NCI-H345 (cell line): Measurements from ENCODE around the gene PDE7B.

Experiments used
- DNase-seq: peaks from one replicate; lab custom pipeline; 2025; lab: John Stamatoyannopoulos, UW

The PDE7B gene

DNA sequence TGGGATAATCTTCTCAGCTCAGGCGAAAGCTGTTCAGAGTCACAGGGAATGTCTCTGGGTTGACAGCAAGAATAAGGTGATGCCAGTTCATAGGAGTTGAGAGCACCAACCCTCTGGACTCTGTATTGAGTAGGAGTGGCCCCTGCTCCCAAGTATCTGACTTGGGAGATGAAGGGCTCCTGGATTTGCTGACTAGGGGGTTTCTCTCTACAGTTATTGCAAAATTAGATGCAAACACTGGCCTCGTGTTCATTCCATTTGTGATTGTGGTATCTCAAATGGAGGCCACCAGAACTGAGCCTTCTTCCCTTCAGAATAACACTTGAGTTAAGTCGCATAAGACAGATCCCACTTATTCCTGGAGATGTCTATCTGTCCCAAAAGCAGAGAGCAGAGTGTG lies 135.7 kb downstream of the PDE7B start:
- DNase-seq: no peak

DNA sequence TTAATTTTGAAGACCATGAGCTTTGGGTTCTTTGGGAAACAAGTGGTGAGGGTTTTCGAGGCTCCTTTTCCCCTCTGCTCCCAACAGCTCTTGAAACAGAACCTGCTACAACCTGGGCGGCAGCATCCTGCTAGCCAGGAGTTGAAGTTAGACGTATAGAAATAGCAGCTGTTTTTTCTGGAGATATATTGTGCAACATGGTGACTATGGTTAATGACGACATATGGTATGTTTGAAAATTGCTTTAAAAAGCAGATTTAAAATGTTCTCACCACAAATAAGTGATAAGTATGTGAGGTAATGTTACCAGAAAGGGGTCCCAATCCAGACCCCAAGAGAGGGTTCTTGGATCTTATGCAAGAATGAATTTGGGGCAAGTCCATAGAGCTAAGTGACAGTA lies 138.9 kb downstream of the PDE7B start:
- DNase-seq: no peak

- no peak for DNase-seq
These were observed 139.5 kb downstream of the PDE7B start for GRCh38 chr6:135990855-135991464.

DNA sequence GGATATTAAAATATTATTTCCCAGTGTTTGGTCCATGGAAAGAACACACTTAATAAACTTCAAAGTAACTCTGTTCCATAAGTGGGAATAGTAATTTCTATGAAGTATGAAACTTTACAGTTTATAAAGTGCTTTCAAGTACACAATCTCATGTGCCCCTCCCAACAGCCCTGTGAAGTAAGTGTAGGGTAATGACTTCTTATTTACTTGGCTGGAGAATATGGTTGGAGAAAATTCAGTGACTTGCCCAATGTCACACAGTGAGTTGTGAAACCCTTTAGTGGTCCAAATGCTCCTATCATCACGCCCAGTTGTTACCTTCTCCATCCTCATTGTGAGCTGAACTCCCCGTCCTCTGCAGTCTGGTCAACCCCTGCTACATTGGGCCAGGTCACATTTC lies 141.2 kb downstream of the PDE7B start:
- no peak for DNase-seq

- no peak for DNase-seq
These were observed 141.9 kb downstream of the PDE7B start for GRCh38 chr6:135993361-135993760.

GRCh38 chr6:135994857-135995544 lies 143.5 kb downstream of the PDE7B start:
- no peak for DNase-seq

- no peak for DNase-seq
These were observed 144.0 kb downstream of the PDE7B start for GRCh38 chr6:135995545-135995898.

DNA sequence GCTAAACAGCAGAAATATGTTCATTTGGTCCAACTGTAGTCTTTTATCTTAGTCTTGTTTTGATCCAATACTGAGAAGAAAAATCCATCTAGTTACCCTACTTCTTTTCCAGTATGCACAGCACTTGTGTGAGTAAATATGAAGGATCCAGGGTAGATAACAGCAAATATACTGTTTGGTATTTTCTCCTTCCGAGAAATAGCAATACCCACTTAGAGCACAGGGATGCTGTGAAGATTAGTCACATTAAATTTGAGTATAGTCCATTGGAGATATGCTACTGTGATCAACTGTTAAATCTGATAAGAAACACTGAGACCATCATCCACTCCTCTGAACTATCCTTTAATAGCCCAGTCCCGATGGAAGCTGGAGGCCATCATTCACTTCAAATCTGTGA lies 145.2 kb downstream of the PDE7B start:
- DNase-seq: no peak

- DNase-seq: no peak
These were observed 147.9 kb downstream of the PDE7B start for GRCh38 chr6:135999393-135999792.

GRCh38 chr6:136007345-136007744 lies 155.8 kb downstream of the PDE7B start:
- DNase-seq: no peak

- DNase-seq: no peak
These were observed 160.0 kb downstream of the PDE7B start for GRCh38 chr6:136011475-136011874.

DNA sequence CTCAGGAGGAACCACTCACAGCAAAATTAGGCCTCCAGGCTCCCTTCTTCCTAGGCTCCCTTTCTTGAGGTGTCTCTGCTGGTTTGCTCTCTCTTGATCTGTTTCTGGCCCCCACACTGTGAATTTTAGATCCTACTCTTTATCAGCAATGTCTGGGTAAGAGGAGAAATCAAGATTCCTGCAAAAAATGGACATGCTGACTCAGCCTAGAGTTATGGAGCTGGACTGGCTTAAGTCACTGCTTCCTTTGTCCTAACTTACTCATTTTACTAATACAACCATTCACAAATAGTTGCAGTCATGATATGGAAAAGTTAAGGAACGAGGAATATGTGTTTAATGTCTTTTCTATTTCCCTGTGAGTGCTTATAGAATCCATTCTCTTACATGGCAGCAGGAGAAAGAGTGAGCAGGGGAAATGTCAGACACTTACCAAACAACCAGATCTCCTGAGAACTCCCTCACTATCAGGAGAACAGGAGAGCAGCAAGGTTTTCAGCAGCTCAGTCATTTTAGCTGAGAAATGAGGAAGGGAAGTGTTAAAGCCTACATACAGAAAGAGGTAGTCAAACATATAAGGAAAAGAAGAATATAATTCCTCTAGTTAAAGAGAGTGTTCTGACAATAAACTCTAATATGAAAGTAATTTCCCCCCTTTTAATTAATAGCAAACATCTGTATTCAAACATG lies 160.8 kb downstream of the PDE7B start:
- DNase-seq: no peak

DNA sequence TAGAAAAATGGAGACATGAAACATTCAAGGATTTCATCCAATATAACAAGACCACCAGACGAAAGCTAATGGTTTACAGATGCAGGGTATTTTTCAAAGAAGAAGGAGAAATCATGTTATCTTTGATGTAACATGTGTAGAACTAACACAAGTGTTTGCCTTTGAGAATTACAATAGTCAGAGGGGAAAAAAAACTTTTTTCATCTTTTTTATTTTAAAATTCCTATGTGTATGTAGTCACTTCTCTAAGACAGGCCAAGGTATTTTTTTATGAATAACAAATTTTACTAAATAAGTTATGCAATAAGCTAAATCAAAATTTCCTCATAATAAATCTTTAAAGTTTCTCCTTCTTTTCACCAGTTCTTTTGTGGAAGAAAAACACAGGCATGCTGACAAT lies 161.4 kb downstream of the PDE7B start:
- DNase-seq: no peak

DNA sequence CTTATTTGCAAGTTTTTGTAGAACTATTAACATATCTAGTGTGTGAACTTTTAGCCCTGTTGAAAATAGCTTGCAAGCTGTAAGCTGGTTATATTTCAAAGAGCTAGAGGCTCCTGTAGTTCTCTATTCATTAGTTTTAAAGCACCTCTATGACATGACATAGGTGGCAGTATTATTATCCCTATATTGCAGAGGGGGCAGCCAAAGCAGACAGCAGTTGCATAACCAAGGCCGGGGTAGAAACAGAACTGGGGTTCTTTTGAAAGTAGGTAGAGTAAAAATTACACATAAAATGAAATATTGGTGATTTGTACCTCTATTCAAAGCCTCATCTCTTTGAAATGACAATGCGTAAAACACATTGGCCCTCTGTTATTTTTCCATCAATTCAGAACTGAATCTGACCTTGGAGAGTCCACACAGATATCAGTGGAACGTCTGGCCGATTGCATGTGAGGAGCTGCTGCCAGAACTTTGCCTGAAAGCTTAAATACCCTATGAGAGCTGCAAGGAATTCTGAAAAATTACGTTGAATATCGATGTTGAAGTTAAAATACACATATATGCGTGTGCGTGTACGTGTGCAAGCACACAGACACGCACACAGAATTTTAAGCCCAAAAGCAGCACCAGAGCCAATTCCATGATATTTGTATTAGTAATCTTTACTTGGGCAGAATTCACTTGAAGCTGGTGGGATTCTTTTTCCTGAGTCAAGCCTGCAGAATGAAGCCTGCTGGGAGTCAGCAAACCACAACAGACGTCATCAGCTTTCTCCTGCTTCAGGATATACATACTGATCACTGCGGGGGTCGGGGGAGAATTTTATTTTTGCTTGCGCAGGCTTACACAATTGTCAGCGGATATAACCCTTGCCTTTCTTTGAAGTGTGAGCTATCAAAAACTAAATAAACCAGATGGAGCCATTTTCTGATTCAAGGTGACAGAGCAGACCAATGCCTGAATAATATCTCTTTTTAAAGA lies 163.2 kb downstream of the PDE7B start:
- no peak for DNase-seq

- no peak for DNase-seq
These were observed 164.0 kb downstream of the PDE7B start for GRCh38 chr6:136015531-136015930.

DNA sequence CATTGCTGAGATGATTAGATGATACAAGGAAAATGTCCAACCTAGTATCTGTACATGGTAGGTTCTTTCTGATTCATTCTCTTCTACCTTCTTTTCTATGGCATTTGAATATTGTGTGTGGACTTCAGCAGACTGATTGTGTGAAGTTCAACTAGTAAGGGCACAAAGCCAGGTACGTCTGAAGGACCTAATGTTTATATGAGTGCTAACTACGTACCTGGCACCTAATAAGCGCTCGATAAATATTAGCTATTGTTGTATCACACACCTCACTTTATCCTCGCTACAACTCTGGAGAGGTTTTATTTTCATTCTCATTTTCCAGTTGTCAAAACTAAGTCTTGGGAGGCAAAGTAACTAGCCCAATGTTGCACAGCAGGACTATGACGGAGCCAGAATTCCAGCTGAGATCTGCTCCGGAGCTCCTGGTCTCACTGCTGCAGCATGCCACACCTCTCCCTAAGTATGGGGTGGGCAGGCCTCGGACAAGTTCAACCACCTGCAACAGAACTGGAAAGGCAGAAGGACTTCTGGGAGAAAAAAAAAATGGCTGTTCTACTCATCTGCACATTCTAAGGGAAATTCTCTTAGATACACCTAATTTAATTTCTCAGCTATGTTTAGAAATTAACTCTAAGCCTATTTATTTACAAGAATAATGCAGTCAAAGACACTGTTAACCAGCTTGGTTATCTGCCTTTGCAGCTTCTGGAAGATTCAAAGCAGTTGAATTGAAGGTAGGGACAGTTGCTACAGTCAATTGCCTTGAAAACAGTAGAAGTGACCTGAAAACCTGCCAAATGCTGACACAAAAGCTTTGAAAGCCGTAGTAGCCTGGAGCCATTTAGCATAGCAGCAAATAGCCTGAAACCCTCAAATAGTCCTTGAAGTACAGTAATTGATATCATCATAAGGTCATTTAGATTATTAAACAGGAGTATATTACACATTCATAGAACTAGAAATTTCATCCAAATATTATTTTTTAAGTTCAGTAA lies 165.0 kb downstream of the PDE7B start:
- DNase-seq: peak; percentile 47

DNA sequence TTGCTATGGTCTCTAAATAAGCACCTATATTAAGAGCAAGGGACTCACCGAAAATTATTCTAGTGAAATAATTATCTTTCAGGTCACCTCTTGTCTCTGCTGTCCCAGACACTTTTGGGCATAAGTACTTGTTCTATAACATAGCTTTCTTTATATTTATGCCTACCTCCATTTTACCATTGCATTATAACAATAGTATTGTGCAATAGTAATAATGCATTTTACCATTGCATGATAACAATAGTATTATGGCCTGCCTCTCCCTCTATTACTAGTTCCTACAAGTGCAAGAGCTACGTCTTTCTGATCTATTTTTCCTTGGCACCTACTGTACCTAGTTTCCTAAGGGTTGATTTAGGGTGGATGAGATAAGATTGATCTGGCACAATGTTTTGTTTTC lies 169.2 kb downstream of the PDE7B start:
- no peak for DNase-seq

GRCh38 chr6:136022224-136022874 lies 170.8 kb downstream of the PDE7B start:
- no peak for DNase-seq

GRCh38 chr6:136024711-136025110 lies 173.2 kb downstream of the PDE7B start:
- no peak for DNase-seq

DNA sequence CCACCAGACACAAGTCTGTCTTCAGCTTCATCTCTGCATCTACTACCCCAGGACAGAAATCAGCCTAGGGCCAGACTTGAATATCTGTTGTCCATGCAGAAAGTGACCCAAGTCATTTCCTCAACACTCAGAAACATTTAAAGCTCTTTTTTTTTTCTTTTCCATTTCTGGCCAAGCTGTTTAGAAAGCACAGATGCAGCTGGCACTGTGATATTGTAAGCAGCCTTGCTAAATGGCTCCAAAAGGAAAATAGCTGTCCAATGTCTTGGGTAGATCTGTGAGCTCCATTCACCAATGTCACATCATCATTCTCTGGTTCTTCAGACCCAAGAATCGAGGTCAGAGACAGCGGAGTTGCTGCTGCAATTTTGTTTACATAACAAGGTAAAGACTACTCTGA lies 174.2 kb downstream of the PDE7B start:
- no peak for DNase-seq

GRCh38 chr6:136030131-136030530 lies 178.6 kb downstream of the PDE7B start:
- no peak for DNase-seq
